NCI-H1930 (cell line): ENCODE measurements around the gene DGKK.
A peak's percentile ranks its signal among the peaks of the same experiment; 100 is the strongest.

Experiments
- DNase-seq, 2 experiments: peaks; one replicate each; lab custom pipeline; 2025; lab: John Stamatoyannopoulos, UW

The DGKK gene

GRCh38 chrX:50470103-50471031, at the start of gene DGKK:
Gene DGKK (minus strand): TSS chrX:50470825. CDS start chrX:50470678, 147 bp downstream.
- DNase-seq, result peak; percentile 5 to 42

GRCh38 chrX:50514811-50515210, 44.2 kb upstream of the DGKK start:
- no peak for DNase-seq

- DNase-seq, result no peak
Observed at GRCh38 chrX:50497114-50497513, 26.5 kb upstream of the DGKK start.

- DNase-seq, result no peak
Observed at GRCh38 chrX:50495616-50496015, 25.0 kb upstream of the DGKK start.

GRCh38 chrX:50492720-50493119, 22.1 kb upstream of the DGKK start:
- no peak for DNase-seq

- DNase-seq, result no peak
Observed at GRCh38 chrX:50484662-50485061, 14.0 kb upstream of the DGKK start.

GRCh38 chrX:50483283-50483682, 12.7 kb upstream of the DGKK start:
- no peak for DNase-seq

- no peak for DNase-seq
Observed at GRCh38 chrX:50475208-50475607, 4.6 kb upstream of the DGKK start.

GRCh38 chrX:50471390-50471789, 765 bp upstream of the DGKK start:
- no peak for DNase-seq

- no peak for DNase-seq
Observed at GRCh38 chrX:50469206-50469605, 1.4 kb downstream of the DGKK start.

- DNase-seq, result no peak
Observed at GRCh38 chrX:50459615-50460014, 11.0 kb downstream of the DGKK start.

- DNase-seq, result no peak
Observed at GRCh38 chrX:50458483-50458882, 12.1 kb downstream of the DGKK start.

GRCh38 chrX:50456712-50457484, 13.7 kb downstream of the DGKK start:
- no peak for DNase-seq

- DNase-seq, result no peak
Observed at GRCh38 chrX:50452782-50453181, 17.8 kb downstream of the DGKK start.

- no peak for DNase-seq
Observed at GRCh38 chrX:50450324-50450723, 20.3 kb downstream of the DGKK start.

- no peak for DNase-seq
Observed at GRCh38 chrX:50448565-50448964, 22.1 kb downstream of the DGKK start.

- DNase-seq, result no peak
Observed at GRCh38 chrX:50447535-50447934, 23.1 kb downstream of the DGKK start.

- no peak for DNase-seq
Observed at GRCh38 chrX:50442426-50443116, 28.1 kb downstream of the DGKK start.

GRCh38 chrX:50436797-50437196, 33.8 kb downstream of the DGKK start:
- no peak for DNase-seq

GRCh38 chrX:50432829-50433289, 37.8 kb downstream of the DGKK start:
- no peak for DNase-seq

GRCh38 chrX:50431623-50432022, 39.0 kb downstream of the DGKK start:
- DNase-seq, result no peak

- no peak for DNase-seq
Observed at GRCh38 chrX:50430917-50431575, 39.6 kb downstream of the DGKK start.
